ENCODE data around the gene SLIT3.

The SLIT3 gene

DNA sequence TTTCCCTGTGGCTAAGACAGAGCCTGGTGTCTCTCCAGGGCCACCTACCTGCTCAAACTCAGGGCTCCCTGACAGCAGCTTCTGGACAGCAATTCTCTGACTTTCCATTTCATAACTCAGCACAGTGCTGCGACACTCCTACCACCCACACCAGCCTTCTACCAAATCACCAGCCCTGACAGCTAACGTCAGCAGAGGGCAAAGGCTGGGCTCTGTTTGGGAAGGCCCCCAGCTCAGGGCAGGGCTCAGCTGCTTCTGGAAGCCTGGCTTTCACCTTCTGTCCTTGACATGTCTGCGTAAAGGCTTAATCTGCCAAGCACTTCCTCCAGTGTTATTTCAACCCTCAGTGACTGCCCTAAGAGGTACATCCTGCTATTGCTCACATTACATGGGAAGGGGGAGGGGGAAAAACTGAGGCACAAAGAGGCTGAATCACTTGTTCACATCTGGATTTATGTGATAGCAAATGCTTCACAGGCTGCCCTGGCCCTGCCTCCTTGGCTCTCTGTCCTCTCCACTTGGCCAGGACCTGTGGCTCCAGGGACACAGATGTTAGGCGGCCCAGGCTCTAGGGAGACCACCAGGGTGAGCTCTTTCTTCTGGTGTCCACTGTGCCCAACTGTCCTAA is 619.3 kb downstream of the SLIT3 start:
- no peak for DNase-seq

DNA sequence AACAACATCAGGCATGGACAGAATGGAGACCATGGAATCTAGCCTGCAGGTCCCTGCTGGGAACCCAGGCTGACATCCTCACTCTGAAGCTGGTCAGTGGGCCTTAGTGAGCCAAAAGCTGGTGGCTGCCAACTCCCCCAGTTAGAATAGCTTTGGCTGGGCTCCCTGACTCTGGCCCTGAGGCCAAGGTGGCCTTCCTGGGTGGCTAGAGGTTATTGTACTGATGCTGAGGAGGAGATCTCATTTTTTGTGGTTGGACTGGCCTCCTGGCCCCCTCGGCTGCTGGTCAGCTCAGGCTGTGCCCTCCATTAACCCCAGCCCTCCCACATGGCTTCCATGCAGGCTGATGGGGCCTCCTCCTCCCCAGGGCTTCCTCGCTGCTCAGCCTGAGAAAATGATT is 620.5 kb downstream of the SLIT3 start:
- DNase-seq = no peak

DNA sequence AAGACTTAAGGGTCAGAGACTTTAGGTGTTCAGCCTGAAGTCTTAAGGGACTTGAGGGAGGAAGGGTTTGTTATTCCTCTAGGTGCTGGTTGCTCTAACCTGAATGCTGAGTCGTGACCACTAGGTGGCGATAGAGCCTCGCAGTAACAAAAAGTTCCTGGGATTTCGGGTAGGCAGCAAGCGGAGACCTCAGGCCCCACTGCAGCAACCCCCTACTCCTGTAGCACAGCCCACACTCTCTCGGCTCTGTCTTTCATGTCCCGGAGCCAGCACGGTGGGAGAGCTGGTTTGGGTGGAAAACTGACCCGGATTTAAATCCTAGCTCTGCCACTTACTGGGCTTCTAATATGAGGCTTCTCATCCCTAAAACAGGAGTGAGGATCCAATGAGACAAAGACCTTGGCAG is 621.4 kb downstream of the SLIT3 start:
- DNase-seq = peak; percentile 70

DNA sequence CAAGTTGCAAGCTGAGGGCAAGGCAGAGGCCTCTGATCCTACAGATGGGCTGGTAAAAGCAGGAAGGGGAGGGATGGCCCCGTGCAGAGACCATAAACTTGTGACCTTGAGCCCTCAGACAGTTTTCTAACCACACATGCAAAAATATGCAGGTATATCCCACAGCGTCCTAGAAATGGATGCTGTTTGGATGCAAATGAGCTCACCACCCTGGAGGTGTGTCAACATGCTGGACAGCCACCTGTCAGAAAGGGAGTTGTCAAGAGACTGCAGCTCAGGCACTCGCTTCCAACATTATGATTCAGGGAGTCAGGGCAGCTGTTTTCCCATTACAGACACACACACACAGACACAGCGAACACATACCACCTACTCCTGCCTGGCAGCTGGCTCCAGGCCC is 624.4 kb downstream of the SLIT3 start:
- DNase-seq = no peak

DNA sequence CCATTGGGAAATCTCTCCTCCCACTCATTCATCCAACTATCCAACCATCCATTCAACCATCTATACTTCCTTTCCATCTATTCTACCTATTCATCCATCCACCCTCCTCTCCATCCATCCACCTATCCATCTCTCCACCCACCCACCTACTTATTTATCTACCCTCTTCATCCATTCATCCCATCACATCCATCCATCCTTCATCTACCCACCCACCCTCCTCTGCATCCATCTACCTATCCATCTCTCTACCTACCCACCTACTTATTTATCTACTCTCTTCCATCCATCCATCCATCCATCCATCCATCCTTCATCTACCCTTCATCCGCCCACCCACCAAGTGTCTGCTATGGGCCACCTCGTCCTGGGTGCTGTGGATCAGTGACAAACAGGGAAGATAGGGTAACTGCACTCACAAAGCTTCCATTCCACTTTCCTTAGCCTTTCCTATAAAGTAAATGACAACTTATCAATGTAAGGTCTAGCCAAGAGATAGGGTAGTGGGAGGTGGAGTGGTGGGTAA is 625.0 kb downstream of the SLIT3 start:
- DNase-seq = no peak

DNA sequence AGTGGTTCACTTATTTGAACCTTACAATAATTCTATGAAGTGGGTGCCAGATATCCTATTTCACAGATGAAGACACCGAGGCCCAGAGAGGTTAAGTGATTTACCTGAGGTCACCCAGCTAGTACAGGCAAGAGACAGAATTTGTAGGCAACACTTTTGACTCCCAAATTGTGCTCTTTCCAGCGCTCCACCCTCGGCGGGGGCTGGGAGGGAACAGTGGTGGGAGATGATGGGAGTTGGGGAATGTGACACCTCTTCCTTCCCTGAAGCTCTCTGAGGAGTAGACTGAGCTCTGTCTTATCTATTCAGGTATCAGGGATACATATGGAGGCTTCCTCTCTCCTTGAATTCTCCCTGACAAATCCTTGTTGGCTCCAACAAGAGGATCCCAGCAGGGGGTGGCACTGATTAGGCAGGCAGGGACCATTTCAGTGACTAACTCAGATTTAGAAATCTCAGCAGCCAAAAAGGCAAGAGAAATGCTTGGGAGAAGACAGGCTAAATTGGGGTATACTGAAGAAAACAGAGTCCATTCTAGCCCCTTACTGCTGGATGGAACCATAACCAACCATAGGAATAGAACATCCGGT is 626.0 kb downstream of the SLIT3 start:
- no peak for DNase-seq

DNA sequence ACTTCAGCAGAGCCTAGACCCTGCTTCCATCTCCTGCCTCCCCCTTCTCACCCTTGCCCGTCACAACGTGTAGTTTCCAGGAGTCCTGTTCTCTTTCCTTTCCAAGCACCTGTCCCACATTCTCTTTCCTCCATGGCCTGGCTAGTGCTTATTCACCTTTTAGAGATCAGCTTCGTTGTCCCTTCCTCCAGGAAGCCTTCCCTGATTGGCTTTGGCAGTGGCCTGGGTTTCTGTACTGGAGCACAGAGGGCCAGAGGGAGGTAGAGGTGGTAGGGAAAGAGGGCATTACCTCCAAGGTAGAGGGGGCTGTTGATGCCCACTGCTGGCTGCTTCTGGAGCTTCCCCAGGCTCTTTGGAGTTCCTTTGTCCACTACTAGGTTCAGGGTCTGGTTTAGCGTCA is 628.1 kb downstream of the SLIT3 start:
- DNase-seq = no peak

DNA sequence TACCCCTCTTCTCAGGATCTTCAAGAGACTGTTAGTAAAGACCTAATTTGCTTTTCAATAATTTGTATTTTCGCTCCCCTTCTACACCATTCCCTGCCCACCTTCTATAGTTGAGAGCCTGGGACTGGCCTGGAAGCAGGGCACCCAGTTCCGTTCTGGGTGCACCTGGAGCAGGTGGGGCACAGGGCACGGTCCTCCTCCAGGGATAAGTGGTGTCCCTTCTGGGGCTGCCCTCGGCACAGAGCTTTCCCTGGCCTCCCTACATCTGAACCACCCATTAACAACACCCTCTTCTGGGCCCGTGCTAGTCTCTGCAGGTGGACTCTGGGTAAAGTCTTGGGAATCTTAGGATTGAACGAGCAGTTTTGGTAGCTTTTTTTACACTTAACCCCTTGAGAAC is 628.9 kb downstream of the SLIT3 start:
- no peak for DNase-seq

DNA sequence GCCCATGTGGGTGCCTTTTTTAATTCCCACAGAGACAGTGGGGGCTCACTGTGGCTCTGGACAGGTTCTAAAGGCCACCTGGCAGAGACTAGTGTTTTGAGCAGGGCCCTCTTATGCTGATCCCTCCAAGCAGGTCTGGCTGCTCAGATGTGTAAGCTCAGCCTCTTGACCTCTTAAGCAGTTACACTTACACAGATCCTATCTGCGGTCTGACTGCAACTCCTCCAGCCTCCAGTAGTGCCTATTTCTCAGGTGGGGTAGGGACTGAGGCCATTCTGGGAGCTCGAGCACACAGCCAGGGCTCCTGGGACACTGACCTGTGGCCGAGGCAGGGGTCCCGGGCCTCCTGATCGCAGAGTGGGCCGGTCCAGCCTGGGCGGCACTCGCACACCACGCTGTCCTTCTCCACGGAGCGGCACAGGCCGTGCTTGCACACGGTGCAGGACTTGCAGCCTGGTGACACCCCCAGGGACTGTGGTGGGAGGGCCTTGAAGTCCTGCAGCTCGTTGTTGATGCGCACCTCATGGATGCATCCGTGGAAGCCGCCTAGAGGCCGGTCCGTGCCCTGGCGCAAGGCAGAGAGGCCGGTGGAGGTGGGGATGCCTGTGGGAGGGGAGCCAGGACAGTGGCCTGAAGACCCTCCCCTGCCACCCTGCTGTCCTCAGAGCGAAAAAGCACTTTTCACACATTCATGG is 629.9 kb downstream of the SLIT3 start:
- DNase-seq = no peak

DNA sequence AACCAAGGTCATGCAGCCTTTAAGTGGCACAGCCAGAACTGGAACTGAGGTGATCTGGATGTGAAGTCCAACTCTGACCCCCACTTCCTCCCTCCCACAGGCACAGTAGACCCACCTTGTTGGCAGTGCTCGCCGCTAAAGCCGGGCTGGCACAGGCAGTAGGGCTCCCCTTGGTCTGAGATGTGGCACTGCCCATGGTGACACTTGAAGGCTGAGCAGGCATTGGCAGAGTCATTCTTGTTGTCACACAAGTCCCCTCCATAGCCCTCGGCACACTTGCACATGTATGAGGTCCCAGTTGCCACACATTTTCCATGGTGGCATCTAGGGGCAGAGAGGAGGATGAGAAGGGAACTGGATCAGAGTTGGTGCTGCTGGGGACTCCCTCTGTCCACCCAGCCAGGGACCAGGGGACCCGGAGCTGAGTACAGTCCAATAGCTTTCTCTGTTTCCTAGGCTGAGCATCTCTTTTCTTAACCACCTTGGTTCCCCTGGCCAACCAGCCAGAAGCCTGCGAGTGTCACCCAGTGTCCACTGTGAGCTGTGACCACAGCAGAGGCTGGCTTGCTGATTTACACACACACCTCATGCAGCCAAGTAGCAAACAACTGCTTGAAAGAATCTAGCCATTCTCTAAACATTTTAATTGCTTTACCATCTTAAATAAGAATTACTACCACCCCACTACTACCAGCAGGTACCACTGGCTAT is 631.1 kb downstream of the SLIT3 start:
- no peak for DNase-seq

DNA sequence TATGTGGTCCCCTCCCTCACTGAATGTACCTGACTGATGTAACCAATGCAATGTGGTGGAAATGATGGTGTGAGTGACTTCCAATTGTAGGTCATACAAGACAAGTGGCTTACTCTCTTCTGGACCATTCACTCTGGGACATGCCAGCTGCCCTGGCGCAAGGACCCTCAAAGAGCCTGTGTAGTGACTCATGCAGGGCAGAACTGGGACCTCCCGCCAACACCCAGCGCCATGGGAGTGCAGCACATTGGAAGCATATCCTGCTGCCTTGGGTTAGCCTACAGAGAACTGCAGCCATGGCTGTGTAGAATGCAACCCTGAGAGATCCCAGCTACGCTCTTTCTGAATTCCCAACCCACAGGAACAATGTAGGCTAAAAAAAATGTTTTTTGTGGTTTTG is 631.8 kb downstream of the SLIT3 start:
- DNase-seq = no peak

DNA sequence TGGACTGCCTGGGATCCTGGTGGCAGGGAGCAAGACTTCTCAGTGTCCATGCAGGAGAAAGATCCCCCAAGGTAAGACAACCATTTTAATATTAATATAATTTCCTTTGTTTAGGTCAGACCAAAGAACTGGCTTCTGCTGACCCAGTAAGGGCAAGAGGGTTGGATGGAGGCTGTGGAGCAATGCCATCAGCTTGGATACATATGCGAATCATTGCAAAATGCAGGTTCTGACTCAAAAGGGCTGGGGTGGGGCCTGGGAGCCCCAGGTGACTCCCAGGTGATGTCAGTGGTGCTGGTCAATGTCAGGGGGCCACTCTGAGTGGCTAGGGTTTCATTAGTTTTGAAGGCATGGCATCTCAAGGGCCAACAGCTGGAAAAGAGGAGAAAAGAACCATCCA is 632.9 kb downstream of the SLIT3 start:
- no peak for DNase-seq

DNA sequence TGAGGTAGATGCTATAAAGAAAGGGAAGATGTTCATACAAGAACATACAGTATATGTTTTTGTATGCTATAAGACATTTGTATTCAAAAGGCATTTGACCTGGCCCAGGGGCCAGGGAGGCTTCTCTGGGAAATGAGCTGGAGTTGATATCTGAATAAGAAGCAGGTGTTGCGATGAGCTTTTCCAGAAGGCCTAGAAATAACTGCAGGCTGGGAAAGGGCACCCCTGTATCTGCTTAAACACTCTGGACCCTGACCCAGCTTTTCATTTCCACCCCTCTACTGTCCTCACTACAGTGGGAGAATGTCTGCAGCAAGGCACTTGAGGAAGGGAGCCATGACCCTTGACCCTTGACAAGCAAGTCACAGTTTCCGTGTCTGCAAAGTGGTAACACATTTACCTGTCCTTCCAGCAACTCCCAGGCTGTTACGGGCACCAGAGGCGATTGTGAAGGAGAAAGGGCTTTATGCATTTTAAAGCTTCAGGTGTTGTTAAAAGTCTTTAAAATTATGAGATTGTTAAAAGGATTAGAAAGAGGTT is 633.6 kb downstream of the SLIT3 start:
- no peak for DNase-seq

DNA sequence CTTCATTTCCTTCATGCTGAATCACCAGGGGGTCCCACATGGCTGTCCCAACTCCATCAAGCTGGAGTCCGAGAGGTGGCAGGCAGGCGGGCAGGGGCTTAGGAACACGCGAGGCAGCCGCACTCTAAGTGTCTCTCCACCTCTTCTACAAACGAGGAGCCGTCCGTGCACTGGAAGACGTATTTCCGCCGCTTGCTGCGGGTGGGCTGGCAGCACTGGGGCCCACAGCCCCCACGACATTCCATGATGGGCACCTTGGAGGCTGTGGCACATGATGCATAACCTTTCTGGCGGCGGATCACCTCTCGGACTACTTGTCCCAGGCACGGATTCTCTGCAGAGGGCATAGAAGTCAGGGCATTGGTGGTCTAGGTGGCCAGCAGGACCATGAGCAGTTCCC is 634.6 kb downstream of the SLIT3 start:
- DNase-seq = no peak

DNA sequence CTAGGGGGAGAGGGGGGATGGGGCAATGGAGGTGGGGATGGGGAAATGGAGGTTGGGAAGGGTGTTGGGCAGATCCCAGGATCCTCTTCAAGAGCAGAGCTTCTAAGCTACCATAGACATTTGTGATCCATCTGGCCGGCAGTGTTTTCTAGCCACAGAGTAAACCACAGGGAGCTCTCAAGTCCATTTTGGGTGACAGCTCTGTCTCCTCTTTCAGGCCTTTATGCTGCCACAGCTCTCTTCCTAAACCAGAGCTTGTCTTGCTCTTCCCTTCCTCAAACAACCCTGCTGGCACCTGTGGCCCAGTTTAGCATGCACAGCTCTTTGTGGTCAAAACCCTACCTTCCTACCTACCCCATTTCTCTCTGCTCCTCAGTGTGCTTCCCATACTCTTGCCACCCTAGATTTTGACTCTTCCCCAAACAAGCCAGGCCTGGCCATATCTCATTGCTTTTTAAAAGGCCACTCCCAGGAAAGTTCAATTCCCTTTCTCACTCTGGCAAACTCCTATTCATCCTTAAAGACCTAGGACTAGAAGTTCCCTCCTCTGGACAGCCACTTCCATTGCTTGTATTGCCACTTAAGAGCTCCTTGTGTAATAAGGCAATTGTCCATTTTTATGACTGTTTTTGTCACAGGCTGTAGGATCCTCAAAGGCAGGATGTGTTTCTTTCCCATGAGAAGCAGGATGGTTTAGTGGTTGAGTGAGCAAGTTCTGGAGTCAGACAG is 637.5 kb downstream of the SLIT3 start:
- DNase-seq = no peak

DNA sequence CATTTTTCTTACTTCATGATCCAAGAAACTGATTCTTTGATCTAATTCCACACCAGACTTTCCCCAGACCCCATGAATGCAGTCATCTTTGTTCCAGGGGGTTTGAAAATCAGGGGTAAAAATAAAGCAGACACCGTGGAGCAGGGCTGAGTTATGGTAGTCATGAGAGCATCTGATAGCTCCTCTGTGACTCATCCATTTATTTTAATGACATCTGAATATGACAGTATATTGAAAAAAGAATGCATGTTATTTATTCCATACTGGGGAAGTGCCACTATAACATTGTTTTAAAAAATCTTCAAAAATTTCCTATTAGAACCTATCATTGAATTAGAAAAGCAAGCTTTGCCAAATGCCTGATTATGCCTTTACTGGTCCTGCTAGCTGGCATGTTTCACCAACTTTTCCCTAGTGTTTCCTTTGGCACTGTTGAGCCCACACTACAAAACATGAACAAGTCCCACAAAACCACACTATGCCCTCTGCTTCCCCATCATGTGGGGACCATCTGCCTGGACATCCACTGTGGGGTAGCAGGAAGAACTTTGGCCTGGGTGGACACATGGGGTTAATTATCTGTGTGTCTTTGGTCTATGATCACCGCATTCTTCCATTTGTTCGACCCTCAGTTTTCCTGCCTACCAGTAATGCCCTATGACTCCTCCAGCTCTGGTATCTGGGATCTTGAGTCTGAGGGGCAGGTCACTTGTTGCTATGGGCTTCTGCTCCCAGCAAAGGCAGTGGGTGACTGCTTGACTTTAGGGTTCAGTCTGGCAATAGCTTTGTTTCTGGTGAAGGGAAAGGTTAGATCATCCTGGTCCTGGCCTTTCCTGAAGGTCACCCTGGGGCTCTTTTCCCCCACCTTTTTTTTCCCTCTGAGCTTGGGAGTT is 639.1 kb downstream of the SLIT3 start:
- DNase-seq = no peak

DNA sequence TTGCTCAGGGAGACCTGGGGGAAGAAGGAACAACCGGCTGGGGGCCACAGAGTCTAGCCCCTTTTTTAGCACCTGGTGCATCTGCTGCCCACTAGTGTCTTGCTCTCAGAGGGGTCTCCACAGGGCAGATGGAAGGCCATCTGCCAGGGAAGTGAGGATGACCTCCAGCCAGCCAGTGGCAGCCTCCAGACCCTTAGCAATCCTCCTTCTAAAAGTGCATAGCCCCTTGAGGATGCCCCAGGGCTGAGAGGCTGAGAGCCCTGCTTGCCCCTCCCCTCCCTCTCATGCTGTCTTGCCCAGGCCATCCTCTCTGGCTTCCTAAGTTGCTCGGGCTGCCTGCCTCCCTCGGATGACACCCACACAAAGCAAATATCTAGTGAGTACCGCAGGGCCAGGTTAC is 640.2 kb downstream of the SLIT3 start:
- no peak for DNase-seq

DNA sequence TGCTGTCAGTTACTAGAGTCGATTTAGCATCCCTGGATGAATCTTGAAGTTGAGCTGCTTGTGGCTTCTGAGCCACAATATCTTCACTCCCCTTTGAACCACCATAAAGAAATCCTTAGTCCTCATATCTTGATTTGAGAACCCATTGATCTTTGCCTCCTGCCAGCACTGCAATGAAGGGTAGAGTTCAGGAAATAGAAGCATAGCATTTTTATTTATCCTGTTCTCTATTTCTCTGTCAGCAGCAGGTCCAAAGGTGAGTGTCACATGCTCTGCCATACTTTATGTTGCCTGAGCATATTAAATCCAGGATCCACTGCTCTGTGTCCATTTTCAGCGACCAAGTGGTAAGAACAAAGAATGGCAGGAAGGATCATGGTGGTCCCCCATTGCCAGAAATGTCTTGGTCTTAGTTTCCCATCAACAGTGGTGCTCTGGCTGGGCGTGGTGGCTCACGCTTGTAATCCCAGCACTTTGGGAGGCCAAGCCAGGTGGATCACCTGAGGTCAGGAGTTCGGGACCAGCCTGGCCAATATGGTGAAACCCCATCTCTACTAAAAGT is 641.6 kb downstream of the SLIT3 start:
- DNase-seq = no peak

DNA sequence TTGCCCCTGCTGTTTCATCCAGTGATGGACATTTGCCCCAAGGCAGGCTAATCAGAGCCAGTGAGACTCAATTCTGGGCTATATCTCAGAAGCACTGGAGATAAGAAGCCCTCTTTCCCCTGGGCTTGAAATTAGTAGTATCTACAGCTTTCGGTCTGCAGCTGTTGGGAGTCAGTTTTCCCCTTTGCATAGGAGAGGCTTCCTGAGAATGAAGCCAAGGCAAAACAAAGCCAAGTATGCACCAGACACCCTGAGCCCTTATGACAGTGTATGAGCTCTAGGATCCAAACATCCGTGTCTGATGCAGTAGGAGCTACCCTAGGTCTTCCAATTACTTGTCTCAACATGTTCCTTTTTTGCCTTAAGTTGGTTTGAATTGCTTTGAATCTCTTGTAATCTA is 642.5 kb downstream of the SLIT3 start:
- no peak for DNase-seq

DNA sequence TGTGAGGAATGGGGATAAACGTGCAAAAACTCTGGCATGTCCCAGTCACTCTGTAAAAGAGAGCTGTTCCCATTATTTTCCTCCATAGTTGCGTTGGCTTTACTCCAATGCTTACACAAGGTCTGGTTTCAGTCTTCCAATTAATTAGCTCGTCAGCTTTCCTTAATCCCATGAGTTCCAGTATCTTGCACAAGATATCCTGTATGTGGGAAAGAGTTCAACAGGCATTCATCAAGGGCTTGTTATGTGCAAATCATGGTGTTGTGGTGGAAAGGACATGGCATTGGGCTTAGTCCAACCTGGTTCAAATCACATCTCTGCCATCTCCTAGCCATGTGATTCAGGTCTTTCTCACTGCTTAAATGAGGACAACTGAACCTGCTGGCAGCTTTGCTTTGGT is 644.3 kb downstream of the SLIT3 start:
- DNase-seq = no peak

DNA sequence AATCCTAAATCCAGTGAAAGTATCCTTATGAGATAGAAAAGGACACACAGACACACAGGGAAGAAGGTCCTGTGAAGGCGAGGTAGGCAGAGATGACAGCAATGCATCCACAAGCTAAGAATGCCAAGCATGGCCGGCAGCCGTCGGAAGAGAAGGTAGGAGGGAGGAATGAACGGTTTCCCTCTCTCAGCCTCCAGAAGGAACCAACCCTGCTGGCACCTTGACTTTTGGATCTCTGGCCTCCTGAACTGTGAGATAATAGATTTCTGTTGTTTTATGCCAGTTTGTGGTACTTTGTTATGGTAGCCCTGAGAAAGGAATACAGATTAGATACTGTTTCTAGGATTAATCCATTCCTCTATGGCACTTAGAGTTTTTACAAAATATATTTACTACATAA is 645.6 kb downstream of the SLIT3 start:
- DNase-seq = no peak
